ENCODE results near the gene LEF1.

DNA sequence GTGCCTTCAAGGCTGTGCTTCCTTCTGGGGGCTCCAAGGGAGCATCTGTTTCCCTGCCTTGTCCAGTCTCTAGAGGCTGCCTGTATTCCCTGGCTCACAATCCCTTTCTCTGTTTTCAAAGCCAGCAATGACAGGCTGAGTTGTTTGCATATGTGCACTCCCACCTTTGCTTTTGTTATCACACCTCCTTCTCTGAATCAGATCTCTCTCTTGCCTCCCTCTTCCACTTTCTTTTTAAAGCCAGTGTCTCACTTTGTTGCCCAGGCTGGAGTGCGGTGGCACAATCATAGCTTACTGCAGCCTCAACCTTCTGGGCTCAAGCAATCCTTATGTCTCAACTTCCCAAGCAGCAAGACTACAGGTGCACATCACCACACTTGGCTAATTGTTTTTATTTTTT lies 37.1 kb upstream of the LEF1 start:
- TF ChIP-seq, protein P1, sequence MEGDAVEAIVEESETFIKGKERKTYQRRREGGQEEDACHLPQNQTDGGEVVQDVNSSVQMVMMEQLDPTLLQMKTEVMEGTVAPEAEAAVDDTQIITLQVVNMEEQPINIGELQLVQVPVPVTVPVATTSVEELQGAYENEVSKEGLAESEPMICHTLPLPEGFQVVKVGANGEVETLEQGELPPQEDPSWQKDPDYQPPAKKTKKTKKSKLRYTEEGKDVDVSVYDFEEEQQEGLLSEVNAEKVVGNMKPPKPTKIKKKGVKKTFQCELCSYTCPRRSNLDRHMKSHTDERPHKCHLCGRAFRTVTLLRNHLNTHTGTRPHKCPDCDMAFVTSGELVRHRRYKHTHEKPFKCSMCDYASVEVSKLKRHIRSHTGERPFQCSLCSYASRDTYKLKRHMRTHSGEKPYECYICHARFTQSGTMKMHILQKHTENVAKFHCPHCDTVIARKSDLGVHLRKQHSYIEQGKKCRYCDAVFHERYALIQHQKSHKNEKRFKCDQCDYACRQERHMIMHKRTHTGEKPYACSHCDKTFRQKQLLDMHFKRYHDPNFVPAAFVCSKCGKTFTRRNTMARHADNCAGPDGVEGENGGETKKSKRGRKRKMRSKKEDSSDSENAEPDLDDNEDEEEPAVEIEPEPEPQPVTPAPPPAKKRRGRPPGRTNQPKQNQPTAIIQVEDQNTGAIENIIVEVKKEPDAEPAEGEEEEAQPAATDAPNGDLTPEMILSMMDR (conservative IDR thresholded peaks at IDR 0.05; ENCODE audit: low read depth in 2 of 2), result no peak
- no peak for TF ChIP-seq POLR2AphosphoS5 (IDR thresholded peaks at IDR 0.05; ENCODE audit: low read depth)
- no peak for TF ChIP-seq NANOG (IDR thresholded peaks at IDR 0.05; ENCODE audit: borderline replicate concordance)
- TF ChIP-seq, protein P2, sequence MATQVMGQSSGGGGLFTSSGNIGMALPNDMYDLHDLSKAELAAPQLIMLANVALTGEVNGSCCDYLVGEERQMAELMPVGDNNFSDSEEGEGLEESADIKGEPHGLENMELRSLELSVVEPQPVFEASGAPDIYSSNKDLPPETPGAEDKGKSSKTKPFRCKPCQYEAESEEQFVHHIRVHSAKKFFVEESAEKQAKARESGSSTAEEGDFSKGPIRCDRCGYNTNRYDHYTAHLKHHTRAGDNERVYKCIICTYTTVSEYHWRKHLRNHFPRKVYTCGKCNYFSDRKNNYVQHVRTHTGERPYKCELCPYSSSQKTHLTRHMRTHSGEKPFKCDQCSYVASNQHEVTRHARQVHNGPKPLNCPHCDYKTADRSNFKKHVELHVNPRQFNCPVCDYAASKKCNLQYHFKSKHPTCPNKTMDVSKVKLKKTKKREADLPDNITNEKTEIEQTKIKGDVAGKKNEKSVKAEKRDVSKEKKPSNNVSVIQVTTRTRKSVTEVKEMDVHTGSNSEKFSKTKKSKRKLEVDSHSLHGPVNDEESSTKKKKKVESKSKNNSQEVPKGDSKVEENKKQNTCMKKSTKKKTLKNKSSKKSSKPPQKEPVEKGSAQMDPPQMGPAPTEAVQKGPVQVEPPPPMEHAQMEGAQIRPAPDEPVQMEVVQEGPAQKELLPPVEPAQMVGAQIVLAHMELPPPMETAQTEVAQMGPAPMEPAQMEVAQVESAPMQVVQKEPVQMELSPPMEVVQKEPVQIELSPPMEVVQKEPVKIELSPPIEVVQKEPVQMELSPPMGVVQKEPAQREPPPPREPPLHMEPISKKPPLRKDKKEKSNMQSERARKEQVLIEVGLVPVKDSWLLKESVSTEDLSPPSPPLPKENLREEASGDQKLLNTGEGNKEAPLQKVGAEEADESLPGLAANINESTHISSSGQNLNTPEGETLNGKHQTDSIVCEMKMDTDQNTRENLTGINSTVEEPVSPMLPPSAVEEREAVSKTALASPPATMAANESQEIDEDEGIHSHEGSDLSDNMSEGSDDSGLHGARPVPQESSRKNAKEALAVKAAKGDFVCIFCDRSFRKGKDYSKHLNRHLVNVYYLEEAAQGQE (IDR thresholded peaks at IDR 0.05; ENCODE audit: unreplicated experiment), result no peak
- no peak for TF ChIP-seq EZH2phosphoT487 (IDR thresholded peaks at IDR 0.05; ENCODE audit: unreplicated experiment)
- TF ChIP-seq JUNB (IDR thresholded peaks at IDR 0.05; ENCODE audit: unreplicated experiment), result no peak
- no peak for TF ChIP-seq EZH2 (IDR thresholded peaks at IDR 0.05; ENCODE audit: low read depth, unreplicated experiment)
- no peak for TF ChIP-seq ZNF331 (CRISPR knock-in tag; IDR thresholded peaks at IDR 0.05; ENCODE audit: low read depth)
- TF ChIP-seq CREB1 (CRISPR knock-in tag; IDR thresholded peaks at IDR 0.05; ENCODE audit: low read depth), result no peak
- TF ChIP-seq, protein P3, sequence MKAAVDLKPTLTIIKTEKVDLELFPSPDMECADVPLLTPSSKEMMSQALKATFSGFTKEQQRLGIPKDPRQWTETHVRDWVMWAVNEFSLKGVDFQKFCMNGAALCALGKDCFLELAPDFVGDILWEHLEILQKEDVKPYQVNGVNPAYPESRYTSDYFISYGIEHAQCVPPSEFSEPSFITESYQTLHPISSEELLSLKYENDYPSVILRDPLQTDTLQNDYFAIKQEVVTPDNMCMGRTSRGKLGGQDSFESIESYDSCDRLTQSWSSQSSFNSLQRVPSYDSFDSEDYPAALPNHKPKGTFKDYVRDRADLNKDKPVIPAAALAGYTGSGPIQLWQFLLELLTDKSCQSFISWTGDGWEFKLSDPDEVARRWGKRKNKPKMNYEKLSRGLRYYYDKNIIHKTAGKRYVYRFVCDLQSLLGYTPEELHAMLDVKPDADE (IDR thresholded peaks at IDR 0.05), result no peak
- TF ChIP-seq STAT1 (IDR thresholded peaks at IDR 0.05; ENCODE audit: unreplicated experiment), result no peak

All from GM23338 (cell line).